C4-2B (cell line): ENCODE data around the gene IL1R1.

Source experiments
- ZFX ChIP-seq: fragments of 450-650 bp; IDR thresholded peaks from 2 replicates; pipeline ENCODE4 v1.6.1; 2017
- TF ChIP-seq, protein P1 (sequence below): fragments of 450-650 bp; conservative IDR thresholded peaks from 2 replicates; pipeline ENCODE4 v1.5.1; 2017; ENCODE audit warnings: mild to moderate bottlenecking

DNA sequence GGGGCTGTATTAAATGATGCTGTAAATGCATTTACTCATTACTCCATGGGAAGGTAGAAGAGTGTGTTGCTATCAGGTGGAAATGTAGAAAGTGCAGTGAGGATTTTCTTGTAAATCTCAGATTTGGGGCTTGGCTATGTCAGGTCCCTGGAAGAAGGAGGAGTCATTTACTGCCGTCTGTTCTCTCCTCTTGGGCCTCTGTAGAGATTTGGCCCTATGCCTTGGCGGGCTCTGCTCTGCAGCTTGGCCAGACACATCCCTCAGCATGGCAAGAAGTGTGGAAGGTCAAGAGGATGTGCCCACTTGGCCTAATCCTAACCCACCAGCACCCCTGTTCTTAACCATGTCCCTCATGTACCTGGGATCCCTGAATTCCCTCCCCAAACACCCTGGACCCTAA, 6.7 kb downstream of the IL1R1 start:
- TF ChIP-seq, protein P1, sequence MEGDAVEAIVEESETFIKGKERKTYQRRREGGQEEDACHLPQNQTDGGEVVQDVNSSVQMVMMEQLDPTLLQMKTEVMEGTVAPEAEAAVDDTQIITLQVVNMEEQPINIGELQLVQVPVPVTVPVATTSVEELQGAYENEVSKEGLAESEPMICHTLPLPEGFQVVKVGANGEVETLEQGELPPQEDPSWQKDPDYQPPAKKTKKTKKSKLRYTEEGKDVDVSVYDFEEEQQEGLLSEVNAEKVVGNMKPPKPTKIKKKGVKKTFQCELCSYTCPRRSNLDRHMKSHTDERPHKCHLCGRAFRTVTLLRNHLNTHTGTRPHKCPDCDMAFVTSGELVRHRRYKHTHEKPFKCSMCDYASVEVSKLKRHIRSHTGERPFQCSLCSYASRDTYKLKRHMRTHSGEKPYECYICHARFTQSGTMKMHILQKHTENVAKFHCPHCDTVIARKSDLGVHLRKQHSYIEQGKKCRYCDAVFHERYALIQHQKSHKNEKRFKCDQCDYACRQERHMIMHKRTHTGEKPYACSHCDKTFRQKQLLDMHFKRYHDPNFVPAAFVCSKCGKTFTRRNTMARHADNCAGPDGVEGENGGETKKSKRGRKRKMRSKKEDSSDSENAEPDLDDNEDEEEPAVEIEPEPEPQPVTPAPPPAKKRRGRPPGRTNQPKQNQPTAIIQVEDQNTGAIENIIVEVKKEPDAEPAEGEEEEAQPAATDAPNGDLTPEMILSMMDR = no peak
- TF ChIP-seq ZFX = no peak
